Sigmoid colon (tissue), 3 donors: Measurements from ENCODE around the gene ARHGAP9.

ENCODE experiments used
- CTCF ChIP-seq, 4 experiments: fragments of 450-650 bp in 3 of 4; fragments of 200-600 bp in 1 of 4; IDR thresholded peaks; one replicate each; pipeline ENCODE4 v1.5.1; 2016 to 2019; ENCODE audit warnings: antibody characterized with exemption in 4 of 4, mild to moderate bottlenecking in 3 of 4, moderate library complexity in 2 of 4
- POLR2A ChIP-seq, 2 donors: fragments of 450-650 bp; IDR thresholded peaks; one replicate each; pipeline ENCODE4 v1.6.1; 2016; ENCODE audit warnings: antibody characterized with exemption in 2 of 2, mild to moderate bottlenecking in 2 of 2, moderate library complexity in 2 of 2

DNA sequence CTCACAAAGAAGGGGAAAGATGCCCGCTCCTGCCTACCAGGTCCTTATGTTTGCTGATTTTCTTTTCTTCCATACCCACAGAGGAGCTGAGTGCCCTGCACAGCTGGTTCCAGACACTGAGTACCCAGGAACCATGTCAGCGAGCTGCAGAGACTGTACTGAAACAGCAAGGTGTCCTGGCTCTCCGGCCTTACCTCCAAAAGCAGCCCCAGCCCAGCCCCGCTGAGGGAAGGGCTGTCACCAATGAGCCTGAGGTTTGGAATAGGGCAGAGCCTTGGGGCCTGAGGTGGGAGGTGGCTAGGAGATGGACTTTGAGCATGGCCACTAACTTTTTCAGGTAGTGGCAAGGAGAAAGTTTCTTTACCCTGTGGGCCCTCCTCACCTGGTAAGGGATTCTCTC, 10.5 kb upstream of the ARHGAP9 start:
- TF ChIP-seq CTCF (IDR thresholded peaks at IDR 0.05) (no peak), POLR2A (IDR thresholded peaks at IDR 0.05) (no peak)
